Endodermal cell (in vitro differentiated cells): ENCODE measurements around the gene LARGE1. TPM values are rescaled to one million over a fixed set of nuclear protein-coding genes. Genes with fewer than 3 reads are reported as not detected.

Source experiments
- DNase-seq: peaks from one replicate; pipeline ENCODE4 v3.0.0-alpha.2; 2017
- H3K27ac ChIP-seq: 2 replicates; pipeline ENCODE4 v1.5.1; 2013; ENCODE audit warnings: mild to moderate bottlenecking, low read depth, low read length, moderate library complexity
- H3K27me3 ChIP-seq: 2 replicates; pipeline ENCODE4 v1.6.1; 2013; ENCODE audit warnings: mild to moderate bottlenecking, low read length, moderate library complexity; ENCODE audit not compliant: insufficient read depth, control insufficient read depth, poor library complexity, severe bottlenecking
- H3K36me3 ChIP-seq: 2 replicates; pipeline ENCODE4 v1.7.0; 2013; ENCODE audit warnings: mild to moderate bottlenecking, low read length, moderate library complexity; ENCODE audit not compliant: control insufficient read depth, insufficient read depth
- H3K4me1 ChIP-seq: one replicate; pipeline ENCODE4 v1.7.0; 2013; ENCODE audit warnings: low read length; ENCODE audit not compliant: control insufficient read depth, insufficient read depth
- H3K4me3 ChIP-seq: 2 replicates; pipeline ENCODE4 v1.5.1; 2013; ENCODE audit warnings: mild to moderate bottlenecking, low read length, moderate library complexity
- H3K9ac ChIP-seq: 2 replicates; pipeline ENCODE4 v1.6.1; 2013; ENCODE audit warnings: mild to moderate bottlenecking, low read length, moderate library complexity; ENCODE audit not compliant: poor library complexity, severe bottlenecking; ENCODE audit errors: extremely low read depth
- H3K9me3 ChIP-seq: 2 replicates; pipeline ENCODE4 v1.6.1; 2013; ENCODE audit warnings: mild to moderate bottlenecking, low read length, moderate library complexity; ENCODE audit not compliant: control insufficient read depth
- H3K27ac Mint-ChIP-seq: 2 replicates; pipeline ENCODE4 v1.8.0; 2020; ENCODE audit warnings: mixed read lengths
- H3K27me3 Mint-ChIP-seq: 2 replicates; pipeline ENCODE4 v1.8.0; 2021; ENCODE audit warnings: mild to moderate bottlenecking, mixed read lengths; ENCODE audit not compliant: insufficient read depth
- H3K36me3 Mint-ChIP-seq: 2 replicates; pipeline ENCODE4 v1.8.0; 2020; ENCODE audit warnings: low read depth, mixed read lengths
- H3K4me1 Mint-ChIP-seq: 2 replicates; pipeline ENCODE4 v1.8.0; 2020; ENCODE audit warnings: mixed read lengths
- H3K4me3 Mint-ChIP-seq: 2 replicates; pipeline ENCODE4 v1.8.0; 2020; ENCODE audit warnings: mild to moderate bottlenecking, moderate library complexity, mixed read lengths
- H3K9me3 Mint-ChIP-seq: 2 replicates; pipeline ENCODE4 v1.8.0; 2020; ENCODE audit warnings: mild to moderate bottlenecking, mixed read lengths
- CTCF ChIP-seq: fragments of 200-600 bp; sonication (generic); conservative IDR thresholded peaks from 2 replicates; pipeline ENCODE4 v1.5.0; 2021; ENCODE audit warnings: antibody characterized with exemption, mild to moderate bottlenecking
- WGBS, 2 experiments: methylation state at CpG; one replicate each; pipeline versions ENCODE4 v1.1.5 to v1.1.7; 2013; ENCODE audit warnings: missing lambda C conversion rate in 2 of 2, mixed read lengths in 1 of 2; ENCODE audit not compliant: insufficient coverage in 1 of 2, insufficient read length in 1 of 2; 5-methylcytosine and 5-hydroxymethylcytosine counted together
- total RNA-seq, 2 donors: library from RNA; stranded (reverse); fragmentation: NEBNext Ultra II Directional in 1 of 2; extraction: Animal tissue kit (Norgen Biotek cat#: 25700) in 1 of 2; gene quantifications; 2 replicates in 1 of 2; 3 replicates in 1 of 2; pipeline ENCODE4 v1.2.1, GENCODE V29; 2021

LARGE1 gene
- total RNA-seq, 2 donors from 2014 or later: 17.5 to 24.3 TPM

- Histone ChIP-seq H3K9me3 (no peaks in the 10 kb centered on the region), H3K4me3 (no peak overlapping the region), H3K9ac (no peak overlapping the region), H3K36me3 (no peaks in the 10 kb centered on the region), H3K27me3 (no peaks in the 10 kb centered on the region), H3K27ac (no peak overlapping the region), H3K4me1 (no peaks in the 10 kb centered on the region)
- 85 to 88% methylated on average over 4 to 5 of the region's 5 CpGs for WGBS, 2 experiments
- no peak overlapping the region for H3K27ac Mint-ChIP-seq
- DNase-seq: no peak
- H3K4me3 Mint-ChIP-seq: no peak overlapping the region
- H3K9me3 Mint-ChIP-seq: peaks cover 6% of the 10 kb centered on the region
- peaks cover 68% of the 10 kb centered on the region for H3K27me3 Mint-ChIP-seq
- H3K36me3 Mint-ChIP-seq: no peaks in the 10 kb centered on the region
- peaks cover 2% of the 10 kb centered on the region for H3K4me1 Mint-ChIP-seq
- TF ChIP-seq CTCF: no peak
Measured at GRCh38 chr22:33891455-33891854, 28.8 kb downstream of the LARGE1 start.

GRCh38 chr22:33889748-33890147 lies 30.5 kb downstream of the LARGE1 start:
- Mint-ChIP-seq H3K4me1 (peaks cover 2% of the 10 kb centered on the region), H3K36me3 (no peaks in the 10 kb centered on the region), H3K27me3 (peaks cover 53% of the 10 kb centered on the region), H3K27ac (no peak overlapping the region), H3K9me3 (no peaks in the 10 kb centered on the region), H3K4me3 (no peak overlapping the region)
- no peaks in the 10 kb centered on the region for H3K4me1 ChIP-seq
- TF ChIP-seq CTCF: no peak
- H3K4me3 ChIP-seq: no peak overlapping the region
- H3K27ac ChIP-seq: no peak overlapping the region
- no peak for DNase-seq
- no peaks in the 10 kb centered on the region for H3K27me3 ChIP-seq
- H3K36me3 ChIP-seq: no peaks in the 10 kb centered on the region
- 90 to 94% methylated on average over 3 to 5 of the region's 5 CpGs for WGBS, 2 experiments
- H3K9me3 ChIP-seq: no peaks in the 10 kb centered on the region
- H3K9ac ChIP-seq: no peak overlapping the region

GRCh38 chr22:33888821-33889220 lies 31.5 kb downstream of the LARGE1 start:
- Mint-ChIP-seq H3K36me3 (no peaks in the 10 kb centered on the region), H3K27me3 (peaks cover 53% of the 10 kb centered on the region), H3K4me3 (no peak overlapping the region), H3K4me1 (peaks cover 2% of the 10 kb centered on the region), H3K9me3 (no peaks in the 10 kb centered on the region), H3K27ac (no peak overlapping the region)
- no peak for DNase-seq
- 87 to 100% methylated on average over 4 of the region's 4 CpGs for WGBS, 2 experiments
- H3K4me1 ChIP-seq: no peaks in the 10 kb centered on the region
- no peak overlapping the region for H3K4me3 ChIP-seq
- no peaks in the 10 kb centered on the region for H3K36me3 ChIP-seq
- no peaks in the 10 kb centered on the region for H3K9me3 ChIP-seq
- H3K9ac ChIP-seq: no peak overlapping the region
- TF ChIP-seq CTCF: no peak
- no peaks in the 10 kb centered on the region for H3K27me3 ChIP-seq
- no peak overlapping the region for H3K27ac ChIP-seq
